H1 (cell line): Measurements from ENCODE around the gene TPH2. TPM values are rescaled to one million over a fixed set of nuclear protein-coding genes. Genes with fewer than 3 reads are reported as not detected.

ENCODE experiments used
- CHD7 ChIP-seq: fragments of 300-600 bp; sonication (generic); IDR thresholded peaks from 2 replicates; pipeline ENCODE4 v1.7.1; 2012; ENCODE audit warnings: low read length, moderate library complexity, mild to moderate bottlenecking, inconsistent platforms; ENCODE audit not compliant: insufficient replicate concordance
- KDM4A ChIP-seq: IDR thresholded peaks from one replicate; pipeline ENCODE4 v1.7.1; 2012; ENCODE audit warnings: low read depth, mild to moderate bottlenecking, moderate library complexity, low read length, inconsistent platforms; ENCODE audit not compliant: severe bottlenecking
- MAX ChIP-seq: IDR thresholded peaks from 2 replicates; pipeline ENCODE4 v1.6.1; 2012; ENCODE audit warnings: inconsistent platforms
- TCF12 ChIP-seq: IDR thresholded peaks from 2 replicates; pipeline ENCODE4 v1.6.1; 2011; ENCODE audit warnings: low read depth, mild to moderate bottlenecking, low read length
- polyA plus RNA-seq, 7 experiments: library from polyadenylated mRNA; depleted of rRNA in 3 of 7; stranded (reverse) in 5 of 7; unstranded in 2 of 7; fragments of >200 nt in 5 of 7; fragments of 200-250 nt in 2 of 7; gene quantifications; 1 replicate in 5 of 7; 2 replicates in 1 of 7; 4 replicates in 1 of 7; pipeline versions ENCODE4 v1.2.1 to v1.2.3, GENCODE V29; 2011 to 2013; ENCODE audit warnings: missing spikeins in 2 of 7, mixed read lengths in 2 of 7
- total RNA-seq: library from RNA; stranded (reverse); fragmentation: NEBNext Ultra II Directional; extraction: Animal tissue kit (Norgen Biotek cat#: 25700); gene quantifications from 2 replicates; pipeline ENCODE4 v1.2.1, GENCODE V29; 2021

TPH2 gene
- total and polyA plus RNA-seq, 2 of the 8 experiments (the other 6 are each of a cell fraction or from before 2014, with no cell fraction given): 0.57 to 1.1 TPM

- peak; percentile 60 for TF ChIP-seq CHD7
- no peak for TF ChIP-seq KDM4A
- 0 out of 2 replicates have a peak, but pooled peaks have one; percentile 21 for TF ChIP-seq MAX
- peak; percentile 99 for TF ChIP-seq TCF12
Measured at GRCh38 chr12:71947645-71948105, 9.0 kb downstream of the TPH2 start (continued).
